Ovary (tissue), 9 donors: ENCODE results near the gene CARD6. TPM values are rescaled to one million over a fixed set of nuclear protein-coding genes. Genes with fewer than 3 reads are reported as not detected.

Experiments used
- DNase-seq, 5 donors: peaks; one replicate each; pipeline ENCODE4 v3.0.0-alpha.2; 2019 to 2020
- H3K27ac ChIP-seq, 2 donors: fragments of 200-600 bp; one replicate each; pipeline versions ENCODE4 v1.5.1 to v1.8.0; 2019 to 2022
- H3K27me3 ChIP-seq: fragments of 200-600 bp; one replicate; pipeline ENCODE4 v1.8.0; 2022
- H3K36me3 ChIP-seq: fragments of 200-600 bp; sonication (generic); one replicate; pipeline ENCODE4 v1.5.1; 2019
- H3K4me1 ChIP-seq: one replicate; pipeline ENCODE4 v1.8.1; 2013; ENCODE audit warnings: mild to moderate bottlenecking, moderate library complexity; ENCODE audit not compliant: insufficient read depth
- H3K4me3 ChIP-seq: fragments of 200-600 bp; sonication (generic); one replicate; pipeline ENCODE4 v1.5.1; 2017
- H3K9me3 ChIP-seq, 2 donors: fragments of 200-600 bp in 1 of 2; sonication (generic) in 1 of 2; one replicate each; pipeline versions ENCODE4 v1.5.1 to v1.8.1; 2013 to 2019; ENCODE audit warnings: mild to moderate bottlenecking in 1 of 2, moderate library complexity in 1 of 2
- EP300 ChIP-seq: sonication (generic); formaldehyde crosslinking; IDR thresholded peaks from one replicate; pipeline ENCODE4 v1.6.1; 2017; ENCODE audit warnings: antibody characterized with exemption
- POLR2A ChIP-seq: fragments of 450-650 bp; IDR thresholded peaks from one replicate; pipeline ENCODE4 v1.6.1; 2017; ENCODE audit warnings: antibody characterized with exemption, mild to moderate bottlenecking, moderate library complexity
- WGBS, 3 donors: extraction: QIAGEN DNeasy Blood & Tissue Kit in 1 of 3; methylation state at CpG; one replicate each; pipeline versions ENCODE4 v1.1.5 to v1.1.7; 2013 to 2017; 5-methylcytosine and 5-hydroxymethylcytosine counted together
- intact Hi-C, 4 donors: fragments of 100-400 bp; cut with DNase I; formaldehyde crosslinking; loops; one replicate each; pipeline versions ENCODE4 v1.11.0 to v1.15.1; 2022 to 2023
- polyA plus RNA-seq, 2 donors: library from polyadenylated mRNA; stranded (reverse); fragments of 200-250 nt in 1 of 2; fragments of 350-450 nt in 1 of 2; fragmentation: Illumina TruSeq in 1 of 2; extraction: RNeasy Lipid Tissue Mini Kit (QIAGEN cat#74804) in 1 of 2; gene quantifications; one replicate each; pipeline ENCODE4 v1.2.3, GENCODE V29; 2013 to 2014
- total RNA-seq, 7 donors: library from RNA; depleted of rRNA in 2 of 7; stranded (reverse); fragments of >200 nt in 2 of 7; fragmentation: NEBNext Ultra II Directional in 3 of 7; extraction: Animal tissue kit (Norgen Biotek cat#: 25700) in 3 of 7; gene quantifications; one replicate each; pipeline versions ENCODE4 v1.1.0 to v1.2.4, GENCODE V29; 2016 to 2023
- TF ChIP-seq, protein P1 (sequence below), 3 donors: fragments of 450-650 bp in 2 of 3; fragments of 200-600 bp in 1 of 3; IDR thresholded peaks; one replicate each; pipeline versions ENCODE4 v1.5.1 to v1.8.0; 2016 to 2022; ENCODE audit warnings: antibody characterized with exemption in 3 of 3, mild to moderate bottlenecking in 1 of 3
- donor health status: DM: no; HTN: no; CAD: no; lungs with moderate emphysema.
- donor health status: DM: no; HTN: no; CAD: no.
- donor health status: Bipolar disorder and iron deficiency.
- donor health status: DM: yes; HTN: yes; CAD: no.
- donor health status: DM: no; HTN: no; CAD: no.
- donor health status: DM: yes; HTN: yes; CAD: no.

Gene CARD6
- total and polyA plus RNA-seq, 9 donors: 2.0 to 9.4 (median 5.2) TPM

GRCh38 chr5:40844565-40844964 lies 3.4 kb downstream of the CARD6 start:
- Histone ChIP-seq H3K36me3 (no peaks in the 10 kb centered on the region), H3K4me1 (peaks cover 5% of the 10 kb centered on the region), H3K27ac (no peak overlapping the region), H3K4me3 (no peak overlapping the region), H3K27me3 (no peaks in the 10 kb centered on the region), H3K9me3 (no peaks in the 10 kb centered on the region)
- DNase-seq: no peak
- intact Hi-C loops: no loop called here
- 85 to 96% (median 91%) methylated on average over 4 of the region's 4 CpGs for WGBS, 3 donors
- no peak for TF ChIP-seq POLR2A
- TF ChIP-seq, protein P1, sequence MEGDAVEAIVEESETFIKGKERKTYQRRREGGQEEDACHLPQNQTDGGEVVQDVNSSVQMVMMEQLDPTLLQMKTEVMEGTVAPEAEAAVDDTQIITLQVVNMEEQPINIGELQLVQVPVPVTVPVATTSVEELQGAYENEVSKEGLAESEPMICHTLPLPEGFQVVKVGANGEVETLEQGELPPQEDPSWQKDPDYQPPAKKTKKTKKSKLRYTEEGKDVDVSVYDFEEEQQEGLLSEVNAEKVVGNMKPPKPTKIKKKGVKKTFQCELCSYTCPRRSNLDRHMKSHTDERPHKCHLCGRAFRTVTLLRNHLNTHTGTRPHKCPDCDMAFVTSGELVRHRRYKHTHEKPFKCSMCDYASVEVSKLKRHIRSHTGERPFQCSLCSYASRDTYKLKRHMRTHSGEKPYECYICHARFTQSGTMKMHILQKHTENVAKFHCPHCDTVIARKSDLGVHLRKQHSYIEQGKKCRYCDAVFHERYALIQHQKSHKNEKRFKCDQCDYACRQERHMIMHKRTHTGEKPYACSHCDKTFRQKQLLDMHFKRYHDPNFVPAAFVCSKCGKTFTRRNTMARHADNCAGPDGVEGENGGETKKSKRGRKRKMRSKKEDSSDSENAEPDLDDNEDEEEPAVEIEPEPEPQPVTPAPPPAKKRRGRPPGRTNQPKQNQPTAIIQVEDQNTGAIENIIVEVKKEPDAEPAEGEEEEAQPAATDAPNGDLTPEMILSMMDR (IDR thresholded peaks at IDR 0.05): no peak
- no peak for TF ChIP-seq EP300

GRCh38 chr5:40846371-40846770 lies 5.2 kb downstream of the CARD6 start:
- 87 to 95% (median 90%) methylated on average over 2 of the region's 2 CpGs for WGBS, 3 donors
- no peak overlapping the region for H3K4me3 ChIP-seq
- H3K4me1 ChIP-seq: peaks cover 3% of the 10 kb centered on the region
- no peaks in the 10 kb centered on the region for H3K9me3 ChIP-seq
- intact Hi-C loops: no loop called here
- no peaks in the 10 kb centered on the region for H3K27me3 ChIP-seq
- H3K36me3 ChIP-seq: no peaks in the 10 kb centered on the region
- TF ChIP-seq, protein P1 (IDR thresholded peaks at IDR 0.05): no peak
- TF ChIP-seq EP300 (no peak), POLR2A (no peak)
- no peak for DNase-seq
- no peak overlapping the region for H3K27ac ChIP-seq

DNA sequence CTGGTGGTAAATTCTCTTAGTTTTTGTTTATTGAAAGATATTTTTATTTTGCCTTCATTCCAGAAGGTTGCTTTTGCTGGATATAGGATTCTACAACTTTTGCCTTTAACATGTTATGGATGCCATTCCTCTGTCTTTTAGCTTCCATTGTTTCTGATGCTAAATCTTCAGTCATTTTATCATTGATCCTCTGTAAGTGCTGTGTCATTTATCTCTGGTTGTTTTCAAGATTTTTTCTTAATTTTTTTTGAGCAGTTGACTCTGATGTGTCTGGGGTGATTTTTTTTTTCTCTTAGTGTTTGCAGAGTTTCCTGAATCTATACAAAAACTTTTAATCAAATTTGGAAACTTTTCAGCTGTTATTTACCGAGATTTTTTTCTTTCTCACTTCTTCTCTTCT lies 6.4 kb downstream of the CARD6 start:
- H3K36me3 ChIP-seq: no peaks in the 10 kb centered on the region
- no peaks in the 10 kb centered on the region for H3K27me3 ChIP-seq
- TF ChIP-seq POLR2A (no peak), EP300 (no peak)
- TF ChIP-seq, protein P1 (IDR thresholded peaks at IDR 0.05): no peak
- intact Hi-C loops: no loop called here
- H3K9me3 ChIP-seq: no peaks in the 10 kb centered on the region
- no peak for DNase-seq
- H3K4me1 ChIP-seq: peaks cover 2% of the 10 kb centered on the region
- WGBS, 3 donors: 79 to 91% (median 86%) methylated on average over 1 of the region's 1 CpG
- no peak overlapping the region for H3K4me3 ChIP-seq
- H3K27ac ChIP-seq: no peak overlapping the region

GRCh38 chr5:40853632-40854192 lies 12.5 kb downstream of the CARD6 start:
- WGBS, 3 donors: 80 to 82% (median 81%) methylated on average over 4 of the region's 4 CpGs
- no peak overlapping the region for H3K4me3 ChIP-seq
- no peaks in the 10 kb centered on the region for H3K36me3 ChIP-seq
- intact Hi-C loops: no loop called here
- no peak overlapping the region for H3K27ac ChIP-seq
- TF ChIP-seq, protein P1 (IDR thresholded peaks at IDR 0.05): no peak
- TF ChIP-seq EP300: no peak
- no peak for DNase-seq
- H3K9me3 ChIP-seq: no peaks in the 10 kb centered on the region
- no peaks in the 10 kb centered on the region for H3K4me1 ChIP-seq
- H3K27me3 ChIP-seq: no peaks in the 10 kb centered on the region
